HG03175 (cell line): Measurements from ENCODE around the gene BLOC1S5.

Source experiments
- ATAC-seq: cut with Tn5 transposase; IDR thresholded peaks from one replicate; pipeline ENCODE4 v1.9.1; 2021; ENCODE audit warnings: mild to moderate bottlenecking, moderate library complexity; ENCODE audit not compliant: unreplicated experiment

Gene BLOC1S5

GRCh38 chr6:8063761-8064637 is at the start of gene BLOC1S5:
Gene BLOC1S5, minus strand, starts transcription at chr6:8064389. Its CDS starts 13 bp downstream, at chr6:8064376.
- ATAC-seq, result peak; percentile 93

- no peak for ATAC-seq
Observed at GRCh38 chr6:8113131-8113654, 49.0 kb upstream of the BLOC1S5 start.

GRCh38 chr6:8110725-8111124 is 46.5 kb upstream of the BLOC1S5 start:
- ATAC-seq, result no peak

- ATAC-seq, result no peak
Observed at GRCh38 chr6:8110117-8110721, 46.0 kb upstream of the BLOC1S5 start.

GRCh38 chr6:8108759-8109539 is 44.8 kb upstream of the BLOC1S5 start:
- ATAC-seq, result no peak

- ATAC-seq, result no peak
Observed at GRCh38 chr6:8108031-8108660, 44.0 kb upstream of the BLOC1S5 start.

GRCh38 chr6:8105791-8106190 is 41.6 kb upstream of the BLOC1S5 start:
- ATAC-seq, result no peak

GRCh38 chr6:8103726-8104125 is 39.5 kb upstream of the BLOC1S5 start:
- ATAC-seq, result no peak

DNA sequence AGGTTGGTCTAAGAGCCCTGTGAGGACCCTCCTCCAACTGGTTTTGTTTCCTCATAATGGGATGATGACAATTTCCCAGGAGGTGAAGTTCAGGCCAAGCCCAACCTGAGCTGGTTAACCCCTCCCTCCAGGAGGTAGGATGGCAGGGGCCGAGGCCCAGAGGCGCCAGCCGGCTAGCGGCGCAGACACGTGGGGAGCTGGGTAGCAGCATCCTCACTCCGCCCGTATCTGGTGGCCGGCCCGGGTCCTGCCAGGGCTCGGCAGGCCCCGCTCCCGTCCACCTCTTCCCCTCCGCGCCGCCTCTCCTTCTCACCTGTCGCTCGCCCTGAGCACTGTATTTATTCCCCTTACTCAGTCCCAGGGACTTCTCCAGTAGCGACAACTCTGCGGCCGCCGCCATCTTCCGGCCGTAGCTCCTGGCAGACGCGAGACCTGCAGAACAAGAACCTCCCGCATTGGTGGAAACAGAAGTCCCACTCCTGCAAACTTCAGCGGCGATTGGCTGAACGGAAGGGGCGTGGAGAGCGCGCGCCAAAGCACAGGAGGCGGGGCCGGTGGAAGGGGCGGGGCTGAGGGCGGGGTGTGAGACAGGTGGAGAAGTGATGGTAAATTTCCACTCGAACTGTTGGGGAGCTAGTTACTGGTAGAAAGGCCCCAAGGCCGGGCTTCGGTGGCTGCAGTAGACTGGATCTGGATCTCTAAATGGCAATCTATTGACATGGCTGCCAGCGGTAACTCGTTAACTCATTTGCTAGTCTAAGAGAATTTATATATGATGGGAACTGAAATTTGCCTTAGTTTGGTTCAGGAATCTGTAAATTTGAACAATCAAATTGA is 38.2 kb upstream of the BLOC1S5 start, which contains the start of gene EEF1E1:
Gene EEF1E1 (minus strand): TSS at position 427 of the 837 bp plus-strand sequence. CDS start 27 bp downstream, at position 400.
- peak; percentile 99 for ATAC-seq

GRCh38 chr6:8100159-8100854 is 36.1 kb upstream of the BLOC1S5 start:
- ATAC-seq, result no peak

DNA sequence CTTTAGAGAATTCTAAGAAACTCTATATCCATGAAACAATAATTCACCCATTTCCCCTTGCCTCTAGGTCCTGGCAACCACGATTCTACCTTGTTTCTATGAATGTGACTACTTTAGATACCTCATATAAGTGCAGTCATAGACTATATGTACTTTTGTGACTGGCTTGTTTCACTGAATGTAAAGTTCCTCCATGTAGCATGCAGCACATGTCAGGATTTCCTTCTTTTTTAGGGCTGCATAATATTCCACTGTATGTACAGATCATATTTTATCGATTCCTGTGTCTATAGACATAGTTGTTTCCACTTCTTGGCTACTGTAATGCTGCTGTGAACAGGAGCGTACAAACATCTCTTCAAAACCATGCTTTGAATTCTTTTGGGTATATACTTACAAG is 26.5 kb upstream of the BLOC1S5 start:
- no peak for ATAC-seq

DNA sequence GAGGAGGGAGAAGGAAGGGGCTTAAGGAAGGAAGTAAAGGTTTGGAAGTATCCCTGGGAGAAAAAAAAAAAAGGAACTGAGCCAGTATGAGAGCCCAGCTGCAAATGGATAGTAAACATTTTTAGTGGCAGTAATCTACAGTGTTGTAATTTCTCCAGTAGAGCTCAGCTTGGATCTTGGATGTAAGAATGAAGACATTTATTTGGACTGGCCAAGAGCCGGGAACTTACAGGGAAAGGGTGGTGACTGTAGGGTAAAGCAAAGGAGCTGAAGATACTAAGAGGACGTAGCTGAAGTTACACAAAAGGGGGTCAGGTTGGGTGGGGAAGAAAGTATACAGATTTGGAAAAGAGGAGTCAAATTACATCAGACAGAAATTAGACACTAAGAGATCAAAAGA is 24.7 kb upstream of the BLOC1S5 start:
- ATAC-seq, result no peak

- ATAC-seq, result no peak
Observed at GRCh38 chr6:8087870-8088754, 23.9 kb upstream of the BLOC1S5 start.

DNA sequence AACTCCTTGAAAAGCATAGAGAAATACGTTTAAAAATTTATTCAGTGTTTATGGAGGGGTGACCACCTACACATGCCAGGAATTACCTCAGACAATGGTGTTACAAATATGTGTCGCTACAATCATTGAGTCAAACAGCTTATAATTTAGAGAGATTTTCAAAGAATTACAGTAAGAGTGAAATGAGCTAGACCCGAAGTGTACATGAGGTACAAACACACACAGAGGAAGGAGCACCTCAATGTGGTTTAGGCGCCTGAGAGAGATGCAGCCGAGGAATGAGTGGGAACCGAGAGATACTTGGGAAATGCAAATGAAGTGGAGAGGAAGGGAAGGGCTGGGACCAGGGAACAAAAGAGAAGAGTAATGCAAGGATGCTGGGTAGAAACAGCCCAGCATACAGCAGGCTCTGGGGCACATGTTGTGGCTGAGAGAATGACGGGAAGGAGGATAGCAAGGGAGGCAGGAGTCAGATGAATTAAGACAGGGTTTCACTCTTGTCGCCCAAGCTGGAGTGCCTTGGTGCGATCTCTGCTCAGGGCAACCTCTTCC is 22.6 kb upstream of the BLOC1S5 start:
- ATAC-seq, result no peak

GRCh38 chr6:8085053-8085511 is 20.9 kb upstream of the BLOC1S5 start:
- no peak for ATAC-seq

DNA sequence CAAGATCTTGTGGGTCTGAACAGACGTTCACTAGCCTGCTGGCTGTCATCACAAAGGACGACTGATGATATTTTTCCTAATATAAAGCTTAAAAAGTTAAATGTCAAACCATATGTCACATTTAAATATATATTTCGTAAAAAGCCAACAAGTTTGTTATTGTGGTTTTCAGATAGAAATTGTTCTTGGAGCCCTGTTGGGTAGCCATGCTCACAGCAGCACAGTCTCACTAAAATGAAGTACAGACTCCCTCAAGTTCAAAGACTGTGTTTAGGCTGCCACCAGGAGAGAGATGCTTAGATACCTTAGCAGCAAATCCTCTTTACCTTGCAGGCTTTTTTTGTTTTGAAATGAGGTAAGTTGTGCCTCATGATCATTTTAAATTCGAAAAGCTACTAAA is 20.4 kb upstream of the BLOC1S5 start:
- no peak for ATAC-seq

DNA sequence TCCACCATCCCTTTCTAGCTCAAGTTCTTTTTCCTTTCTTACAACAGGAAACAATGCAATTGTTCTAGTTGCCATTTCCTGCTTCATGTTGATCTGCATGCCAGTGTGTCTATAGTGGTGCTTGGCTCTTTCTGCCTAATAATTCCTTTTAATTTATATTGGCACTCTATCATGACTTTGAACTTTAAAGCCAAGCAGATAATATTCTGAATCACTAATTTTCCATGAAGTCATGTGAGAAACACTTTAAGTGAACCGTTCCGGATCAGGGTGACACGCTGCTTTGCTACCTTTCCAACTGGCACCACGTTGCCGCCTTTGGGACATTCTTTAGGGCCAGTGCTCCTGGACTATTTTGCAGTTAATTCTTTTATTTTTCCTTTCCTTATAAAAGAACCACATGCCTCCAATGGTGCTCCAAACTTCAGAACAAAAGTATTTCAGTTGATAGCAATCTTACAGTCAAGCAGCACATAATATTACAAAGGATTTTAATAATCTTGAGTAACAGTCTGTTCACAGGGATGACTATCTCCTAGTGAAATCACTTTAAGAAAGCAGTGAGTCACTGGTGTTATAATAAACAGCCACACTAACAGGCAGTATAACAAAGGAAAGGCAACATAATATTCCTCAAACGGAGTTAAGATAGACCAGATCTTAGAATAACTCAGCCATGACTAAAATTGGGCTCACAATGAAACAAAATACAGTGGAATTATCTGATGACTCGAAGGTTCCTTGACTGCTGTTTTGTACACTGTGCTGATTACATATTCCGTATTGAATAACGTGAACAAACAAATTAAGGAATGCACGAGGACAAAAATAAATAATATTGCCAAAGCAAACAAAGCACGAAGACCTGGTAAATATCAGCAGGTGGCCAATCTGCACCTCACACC is 19.0 kb upstream of the BLOC1S5 start:
- ATAC-seq, result no peak
